Epithelial cell of esophagus (primary cell): ENCODE data around the gene SCN5A.
A peak's percentile ranks its signal among the peaks of the same experiment; 100 is the strongest.

Experiments used
- DNase-seq: peaks from one replicate; pipeline ENCODE4 v3.0.0; 2010; ENCODE audit warnings: low read depth
- H3K4me3 ChIP-seq: 2 replicates; pipeline ENCODE4 v1.5.1; 2011; ENCODE audit warnings: mild to moderate bottlenecking, low read length, control low read depth
- TF ChIP-seq, protein P1 (sequence below): IDR thresholded peaks from 2 replicates; pipeline ENCODE4 v1.5.1; 2011; ENCODE audit warnings: low read depth, mild to moderate bottlenecking, low read length, control low read depth, inconsistent platforms; ENCODE audit not compliant: insufficient read depth; ENCODE audit errors: missing control alignments

SCN5A gene

DNA sequence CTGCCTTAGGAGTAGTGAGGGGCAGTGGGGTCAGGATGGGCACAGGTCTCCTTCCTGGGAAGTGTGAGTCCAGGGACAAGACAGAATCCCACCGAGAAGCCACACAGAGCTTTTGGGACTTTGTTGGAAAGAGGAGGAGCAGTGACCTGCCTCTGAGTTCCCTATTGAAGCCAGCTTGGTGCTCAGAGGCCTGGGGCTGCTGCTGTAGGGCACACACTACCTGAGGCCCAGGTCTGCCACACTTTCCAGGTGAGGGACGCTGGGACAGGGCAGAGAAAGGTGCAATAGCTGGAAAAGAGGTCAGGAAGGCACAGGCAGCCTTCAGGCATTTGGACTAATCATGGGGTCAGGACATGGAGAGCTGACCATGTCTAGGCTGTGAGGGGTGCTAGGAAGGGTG is 67.7 kb downstream of the SCN5A start:
- no peak for DNase-seq
- H3K4me3 ChIP-seq: no peak overlapping the region
- TF ChIP-seq, protein P1, sequence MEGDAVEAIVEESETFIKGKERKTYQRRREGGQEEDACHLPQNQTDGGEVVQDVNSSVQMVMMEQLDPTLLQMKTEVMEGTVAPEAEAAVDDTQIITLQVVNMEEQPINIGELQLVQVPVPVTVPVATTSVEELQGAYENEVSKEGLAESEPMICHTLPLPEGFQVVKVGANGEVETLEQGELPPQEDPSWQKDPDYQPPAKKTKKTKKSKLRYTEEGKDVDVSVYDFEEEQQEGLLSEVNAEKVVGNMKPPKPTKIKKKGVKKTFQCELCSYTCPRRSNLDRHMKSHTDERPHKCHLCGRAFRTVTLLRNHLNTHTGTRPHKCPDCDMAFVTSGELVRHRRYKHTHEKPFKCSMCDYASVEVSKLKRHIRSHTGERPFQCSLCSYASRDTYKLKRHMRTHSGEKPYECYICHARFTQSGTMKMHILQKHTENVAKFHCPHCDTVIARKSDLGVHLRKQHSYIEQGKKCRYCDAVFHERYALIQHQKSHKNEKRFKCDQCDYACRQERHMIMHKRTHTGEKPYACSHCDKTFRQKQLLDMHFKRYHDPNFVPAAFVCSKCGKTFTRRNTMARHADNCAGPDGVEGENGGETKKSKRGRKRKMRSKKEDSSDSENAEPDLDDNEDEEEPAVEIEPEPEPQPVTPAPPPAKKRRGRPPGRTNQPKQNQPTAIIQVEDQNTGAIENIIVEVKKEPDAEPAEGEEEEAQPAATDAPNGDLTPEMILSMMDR: no peak

DNA sequence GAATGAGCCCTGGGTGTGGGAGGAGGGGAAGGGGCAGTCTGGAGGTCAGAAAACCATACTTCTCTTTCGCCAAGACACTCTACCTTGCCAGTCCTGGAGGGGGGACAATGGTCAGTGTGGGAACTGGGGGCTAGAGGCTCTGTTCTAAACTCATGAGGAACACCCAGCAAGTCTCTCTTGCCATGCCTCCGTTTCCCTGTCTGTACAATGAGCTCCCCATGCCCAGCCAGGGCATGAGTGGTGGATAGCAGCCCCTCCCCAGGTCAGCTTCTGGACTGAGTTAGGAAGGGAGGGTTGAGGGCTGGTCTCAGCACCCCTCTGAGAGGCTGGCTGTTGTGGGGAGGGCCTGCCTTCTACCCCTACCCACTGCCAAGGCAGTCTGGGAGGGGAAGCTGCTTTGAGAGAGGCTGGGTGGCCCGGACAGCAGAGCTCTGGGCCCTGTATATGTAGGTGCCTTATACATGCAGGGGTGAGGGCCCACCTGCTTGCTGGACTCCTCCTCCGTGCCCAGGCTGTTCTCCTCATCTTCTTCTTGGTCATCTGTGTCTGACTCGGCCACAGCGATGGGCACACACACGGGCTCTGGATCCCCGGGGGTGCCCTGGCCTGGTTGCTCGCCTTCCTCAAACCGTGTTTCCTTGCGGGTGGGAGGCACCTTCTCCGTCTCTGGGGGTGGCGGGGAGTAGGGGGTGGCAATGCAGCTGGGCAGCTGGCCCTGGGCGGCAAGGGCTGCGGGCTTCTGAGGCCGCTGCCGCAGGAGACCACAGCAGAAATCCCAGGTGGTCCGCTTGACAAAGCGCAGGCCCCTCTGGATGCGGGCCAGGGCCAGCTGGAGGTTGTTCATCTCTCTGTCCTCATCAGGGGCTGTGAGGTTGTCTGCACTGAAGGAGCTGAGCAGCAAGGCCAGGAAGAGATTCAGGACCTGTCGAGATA is 68.8 kb downstream of the SCN5A start:
- H3K4me3 ChIP-seq: no peak overlapping the region
- TF ChIP-seq, protein P1: no peak
- no peak for DNase-seq

DNA sequence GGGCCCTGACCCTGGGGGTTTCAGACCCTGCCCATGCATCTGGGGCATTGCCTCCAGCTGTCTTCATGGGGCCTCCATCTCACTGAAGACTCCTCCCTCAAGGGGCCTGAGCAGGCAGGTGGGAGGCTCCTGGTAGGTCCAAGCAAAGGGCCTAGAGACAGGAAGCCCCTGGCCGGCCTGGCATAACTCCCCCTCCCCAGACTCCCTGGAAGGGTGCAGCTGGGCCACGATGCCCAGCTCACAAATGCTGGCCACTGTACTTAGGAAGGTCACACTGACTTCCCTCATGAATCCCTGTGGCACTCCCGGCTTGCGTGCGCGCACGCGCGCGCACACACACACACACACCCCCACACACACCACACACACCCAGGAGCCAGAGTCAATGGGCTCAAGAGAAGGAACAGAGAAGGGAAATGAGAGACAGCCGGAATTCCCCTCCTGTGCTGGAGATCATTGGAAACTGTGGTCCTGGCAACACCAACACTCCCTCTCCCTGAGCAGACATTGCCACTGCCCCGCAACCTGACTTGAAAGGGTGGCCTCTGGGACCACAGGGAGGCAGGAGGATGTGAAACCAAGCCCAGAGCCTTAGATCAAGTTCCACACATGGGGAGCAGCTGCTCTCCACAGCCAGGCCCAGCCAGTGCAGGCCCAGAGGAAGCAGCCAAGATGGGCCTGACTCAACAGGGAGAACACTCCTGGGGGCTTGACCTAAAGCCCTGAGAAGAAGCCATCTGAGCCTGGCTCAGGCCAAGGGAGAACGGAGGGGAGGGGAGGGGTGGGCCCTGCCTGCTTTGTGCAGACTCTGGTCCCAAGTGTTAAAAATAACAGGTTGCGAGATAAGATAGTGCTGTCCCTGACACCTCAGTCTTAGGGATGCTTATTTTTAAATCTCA is 69.7 kb downstream of the SCN5A start:
- H3K4me3 ChIP-seq: no peak overlapping the region
- TF ChIP-seq, protein P1: no peak
- DNase-seq: no peak

DNA sequence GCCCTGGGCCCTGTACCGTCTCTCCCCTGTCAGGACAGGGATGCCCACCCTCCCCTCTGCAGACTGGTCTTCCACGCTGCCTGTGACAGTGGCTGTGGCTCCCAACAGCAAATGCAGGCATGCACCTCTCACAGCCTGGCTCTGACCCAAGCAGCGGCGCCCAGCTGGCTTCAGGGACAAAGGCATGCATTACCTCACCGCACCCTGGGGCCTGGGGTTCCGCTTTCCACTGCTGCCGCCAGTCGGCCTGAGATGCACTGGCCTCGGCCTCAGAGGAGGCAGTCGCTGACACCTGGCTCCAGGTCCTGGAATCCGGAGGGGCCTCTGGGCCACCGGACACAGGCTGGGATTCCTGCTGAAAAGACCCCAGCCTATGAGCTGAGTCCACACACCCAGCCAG is 70.3 kb downstream of the SCN5A start:
- no peak overlapping the region for H3K4me3 ChIP-seq
- DNase-seq: peak; percentile 39
- TF ChIP-seq, protein P1: peak; percentile 23

DNA sequence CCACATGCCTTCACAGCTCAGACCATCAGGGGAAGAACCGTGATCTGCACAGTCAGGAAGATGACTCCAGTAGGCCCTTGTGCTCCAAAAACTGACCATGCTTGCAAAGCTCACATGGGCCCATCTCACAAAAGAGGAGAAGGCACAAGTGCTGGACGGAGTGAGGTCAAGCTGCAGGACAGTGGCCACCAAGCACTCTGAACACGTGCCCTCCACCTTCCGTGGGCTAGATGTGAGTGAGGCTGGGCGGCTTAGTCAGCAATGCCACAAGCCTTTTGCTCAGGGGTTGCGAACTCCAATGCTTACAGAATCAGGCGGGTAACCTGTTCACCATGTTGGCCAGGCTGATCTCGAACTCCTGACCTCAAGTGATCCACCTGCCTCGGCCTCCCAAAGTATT is 70.9 kb downstream of the SCN5A start:
- TF ChIP-seq, protein P1: no peak
- H3K4me3 ChIP-seq: no peak overlapping the region
- no peak for DNase-seq

DNA sequence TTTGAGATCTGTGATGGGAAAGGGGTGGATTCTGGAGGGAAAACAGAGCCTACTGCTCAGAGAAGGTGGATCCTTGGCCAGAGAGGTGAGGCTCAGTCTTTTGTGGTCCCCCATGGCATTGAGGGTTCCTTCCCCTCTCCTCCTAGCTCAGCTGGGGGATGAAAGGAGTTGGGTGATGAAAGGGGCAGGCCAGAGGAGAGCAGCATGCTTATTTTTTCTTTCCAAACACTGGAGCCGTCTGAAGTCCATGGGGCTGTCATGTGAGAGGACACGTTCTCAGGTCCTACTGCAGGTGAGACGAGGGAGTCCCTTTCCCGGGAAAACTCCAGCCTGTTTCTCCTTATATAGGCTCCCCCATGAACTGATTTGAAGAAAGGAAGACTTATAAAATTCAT is 71.4 kb downstream of the SCN5A start:
- no peak for DNase-seq
- no peak overlapping the region for H3K4me3 ChIP-seq
- TF ChIP-seq, protein P1: no peak
